GM23338 (cell line): ENCODE measurements around the gene ZBTB26. TPM values are rescaled to one million over a fixed set of nuclear protein-coding genes. Genes with fewer than 3 reads are reported as not detected.
"Not testable (repeated sequence)": the region's sequence is repeated elsewhere in the genome, so short reads cannot be mapped to it uniquely, and the experiment has no call there.

ENCODE experiments used
- ATAC-seq: fragments of 200-7000 bp; cut with Tn5 transposase; 3 replicates; pipeline ENCODE4 v1.9.1; 2020
- DNase-seq: peaks from one replicate; pipeline ENCODE4 v3.0.0-alpha.2; 2015; ENCODE audit warnings: low spot score
- H2AFZ ChIP-seq: fragments of 200-600 bp; sonication (generic); 2 replicates; pipeline ENCODE4 v1.8.0; 2016; ENCODE audit warnings: antibody characterized with exemption, mild to moderate bottlenecking, moderate library complexity
- H3F3A ChIP-seq: fragments of 200-600 bp; sonication (generic); replicated peaks from 2 replicates; pipeline ENCODE4 v1.8.0; 2017; ENCODE audit warnings: antibody characterized with exemption, mixed run types, low read depth
- H3K27ac ChIP-seq: fragments of 200-600 bp; sonication (generic); 2 replicates; pipeline ENCODE4 v1.6.1; 2016; ENCODE audit warnings: low read depth
- H3K27me3 ChIP-seq: fragments of 200-600 bp; sonication (generic); 2 replicates; pipeline ENCODE4 v1.8.0; 2016; ENCODE audit warnings: mild to moderate bottlenecking, mixed run types, moderate library complexity; ENCODE audit not compliant: insufficient read depth
- H3K36me3 ChIP-seq: fragments of 200-600 bp; sonication (generic); 2 replicates; pipeline ENCODE4 v1.8.0; 2016; ENCODE audit warnings: mild to moderate bottlenecking; ENCODE audit not compliant: insufficient read depth
- H3K4me1 ChIP-seq: fragments of 200-600 bp; sonication (generic); 2 replicates; pipeline ENCODE4 v1.8.0; 2016; ENCODE audit warnings: mild to moderate bottlenecking, moderate library complexity; ENCODE audit not compliant: insufficient read depth
- H3K4me2 ChIP-seq: fragments of 200-600 bp; sonication (generic); 2 replicates; pipeline ENCODE4 v1.7.1; 2017; ENCODE audit warnings: mixed run types
- H3K4me3 ChIP-seq: fragments of 200-600 bp; sonication (generic); 2 replicates; pipeline ENCODE4 v1.6.1; 2016; ENCODE audit warnings: mixed run types
- H3K79me2 ChIP-seq: fragments of 200-600 bp; sonication (generic); replicated peaks from 2 replicates; pipeline ENCODE4 v1.8.0; 2017; ENCODE audit warnings: mild to moderate bottlenecking; ENCODE audit not compliant: insufficient read depth
- H3K9me2 ChIP-seq: fragments of 200-600 bp; sonication (generic); 2 replicates; pipeline ENCODE4 v1.8.0; 2017; ENCODE audit not compliant: insufficient read depth
- H4K20me1 ChIP-seq: fragments of 200-600 bp; sonication (generic); replicated peaks from 2 replicates; pipeline ENCODE4 v1.8.0; 2017; ENCODE audit warnings: mild to moderate bottlenecking; ENCODE audit not compliant: insufficient read depth
- H3K27ac Mint-ChIP-seq: 2 replicates; pipeline ENCODE4 v1.8.0; 2020; ENCODE audit warnings: inconsistent platforms, mild to moderate bottlenecking, moderate library complexity, mixed read lengths
- H3K27me3 Mint-ChIP-seq: 3 replicates; pipeline ENCODE4 v1.8.0; 2022; ENCODE audit warnings: low read depth, mild to moderate bottlenecking, moderate library complexity, mixed read lengths, inconsistent platforms; ENCODE audit not compliant: insufficient read depth, poor library complexity
- H3K36me3 Mint-ChIP-seq: 3 replicates; pipeline ENCODE4 v1.8.0; 2021; ENCODE audit warnings: low read depth, mild to moderate bottlenecking, inconsistent platforms, moderate library complexity, mixed read lengths
- H3K4me1 Mint-ChIP-seq: 3 replicates; pipeline ENCODE4 v1.8.0; 2020; ENCODE audit warnings: mild to moderate bottlenecking, inconsistent platforms, mixed read lengths
- H3K4me3 Mint-ChIP-seq: 3 replicates; pipeline ENCODE4 v1.8.0; 2021; ENCODE audit warnings: moderate library complexity, mild to moderate bottlenecking, inconsistent platforms, mixed read lengths
- H3K9me3 Mint-ChIP-seq: 3 replicates; pipeline ENCODE4 v1.8.0; 2020; ENCODE audit warnings: moderate library complexity, mild to moderate bottlenecking, inconsistent platforms, mixed read lengths
- CREB1 ChIP-seq: fragments of 250-450 bp; sonication (Bioruptor Pico); IDR thresholded peaks from 2 replicates; pipeline ENCODE4 v1.5.0; 2020; ENCODE audit warnings: low read depth, mild to moderate bottlenecking, moderate library complexity
- JUNB ChIP-seq: IDR thresholded peaks from one replicate; pipeline ENCODE4 v1.6.1; 2016; ENCODE audit warnings: antibody characterized with exemption; ENCODE audit not compliant: unreplicated experiment
- NANOG ChIP-seq: IDR thresholded peaks from 2 replicates; pipeline ENCODE4 v1.6.1; 2016; ENCODE audit warnings: antibody characterized with exemption, borderline replicate concordance
- POLR2AphosphoS5 ChIP-seq: IDR thresholded peaks from 2 replicates; pipeline ENCODE4 v1.6.1; 2016; ENCODE audit warnings: antibody characterized with exemption, low read depth
- REST ChIP-seq: IDR thresholded peaks from one replicate; pipeline ENCODE4 v1.6.1; 2018; ENCODE audit warnings: antibody characterized with exemption; ENCODE audit not compliant: unreplicated experiment
- ZNF331 ChIP-seq: fragments of 250-450 bp; sonication (Bioruptor Pico); IDR thresholded peaks from 2 replicates; pipeline ENCODE4 v1.5.0; 2020; ENCODE audit warnings: low read depth, mild to moderate bottlenecking, moderate library complexity
- polyA plus RNA-seq: library from polyadenylated mRNA; unstranded; fragments of >200 nt; fragmentation: Nextera tagmentation; extraction: Ambion mirVana; gene quantifications from 2 replicates; pipeline ENCODE4 v1.2.1, GENCODE V29; 2016
- total RNA-seq: library from RNA; depleted of rRNA; stranded (reverse); fragments of >200 nt; shearing (Covaris generic); gene quantifications from 2 replicates; pipeline ENCODE4 v1.2.3, GENCODE V29; 2014
- TF ChIP-seq, protein P1 (sequence below): IDR thresholded peaks from 2 replicates; pipeline ENCODE4 v1.6.1; 2016; ENCODE audit warnings: antibody characterized with exemption
- TF ChIP-seq, protein P2 (sequence below), 2 experiments: fragments of 200-600 bp in 1 of 2; sonication (generic) in 1 of 2; conservative IDR thresholded peaks; 2 replicates each; pipeline versions ENCODE4 v1.5.1 to v1.6.1; 2016 to 2017; ENCODE audit warnings: antibody characterized with exemption in 2 of 2, low read depth in 2 of 2, mild to moderate bottlenecking in 2 of 2, moderate library complexity in 1 of 2

The ZBTB26 gene
- total and polyA plus RNA-seq, 2 experiments from 2014 or later, result 3.0 to 9.0 TPM

DNA sequence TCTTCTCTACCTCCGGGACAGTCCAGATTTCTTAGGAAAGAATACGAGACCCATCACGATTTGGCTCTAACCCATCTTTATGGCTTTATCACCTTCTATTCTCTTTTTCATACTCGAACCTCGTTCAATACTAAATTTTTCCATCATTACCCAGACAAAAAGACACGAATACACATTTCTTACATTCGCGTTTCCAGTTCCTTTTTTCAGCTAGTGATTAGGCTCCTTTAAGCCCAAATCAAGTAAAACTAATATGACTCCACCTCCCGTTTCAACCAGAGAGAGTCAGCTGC is 18.7 kb downstream of the ZBTB26 start (continued):
- TF ChIP-seq POLR2AphosphoS5, result no peak

- H3K27ac ChIP-seq, result peak overlapping the region; percentile 83; the same call in 1 of the 2 replicates
- H3K27ac Mint-ChIP-seq, H3K36me3 ChIP-seq, H3K4me3 ChIP-seq, H3K4me1 Mint-ChIP-seq, H3K4me2 ChIP-seq, H3K9me3 Mint-ChIP-seq, H3K9me2 ChIP-seq, H3F3A ChIP-seq, ATAC-seq, H3K27me3 Mint-ChIP-seq, H3K4me3 Mint-ChIP-seq, H2AFZ ChIP-seq, H3K27me3 ChIP-seq, H3K4me1 ChIP-seq: not testable (repeated sequence)
- H3K36me3 Mint-ChIP-seq, result peaks cover 12% of the 10 kb centered on the region
- H4K20me1 ChIP-seq, result peaks cover 11% of the 10 kb centered on the region; the same call in 1 of the 2 replicates
- H3K79me2 ChIP-seq, result peaks cover 60% of the 10 kb centered on the region
- DNase-seq, result peak; percentile 9
These were observed 25.2 kb downstream of the ZBTB26 start for GRCh38 chr9:122906122-122906521.

DNA sequence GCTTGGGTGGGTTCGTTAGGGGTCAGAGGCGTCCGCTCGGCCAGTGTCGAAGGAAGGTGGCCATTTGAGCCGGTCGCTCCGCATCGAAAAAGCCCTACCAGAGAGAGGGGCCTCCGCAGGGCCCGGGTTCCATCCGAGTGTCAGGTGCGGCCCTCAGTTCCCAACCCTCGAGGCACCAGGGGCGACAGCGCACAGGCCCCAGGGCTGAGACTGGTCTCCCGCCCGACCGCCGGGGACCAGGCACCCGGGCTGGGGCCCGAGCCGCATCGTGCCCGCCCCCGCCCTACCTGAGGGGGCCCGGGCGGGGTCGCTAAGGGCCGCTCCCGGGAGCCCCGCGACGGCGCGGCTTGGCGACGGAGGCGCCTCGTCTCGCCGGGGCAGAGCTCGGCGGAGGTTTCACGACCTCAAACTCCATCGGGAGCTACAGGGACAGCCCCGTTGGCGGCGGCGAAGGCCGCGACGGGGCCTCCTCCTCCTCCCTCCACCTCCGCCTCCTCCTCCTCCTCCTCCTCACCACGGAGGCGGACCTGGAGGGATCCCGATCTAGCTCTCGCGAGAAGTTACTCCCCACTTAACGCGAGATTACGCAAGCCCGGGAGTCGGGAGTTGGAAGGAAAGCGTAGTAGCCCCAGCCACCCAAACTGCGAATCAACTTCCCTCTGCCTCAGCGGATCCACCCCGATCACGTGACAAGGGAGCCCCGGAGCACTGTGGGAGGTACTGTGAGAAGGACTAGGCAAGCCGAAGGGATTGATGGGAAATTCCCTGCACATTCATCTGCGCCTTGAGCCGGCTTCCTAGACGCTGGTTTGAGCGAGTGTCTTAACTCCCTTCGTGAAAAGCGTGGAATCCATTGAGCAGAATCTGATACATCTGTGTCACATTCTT is 26.2 kb downstream of the ZBTB26 start, which contains the start of gene RC3H2:
RC3H2 (minus strand) TSS at position 537 of the 888 bp plus-strand sequence. CDS start 7,850 bp downstream, outside the sequence.
- H3K4me3 Mint-ChIP-seq, result peak within 1 kb of the TSS; percentile 93
- peak within 1 kb of the TSS; percentile 93 for H3K27ac ChIP-seq
- H3K4me1 ChIP-seq, result peaks cover 10% of the 10 kb centered on the region
- H3K27me3 ChIP-seq, result no peaks in the 10 kb centered on the region
- 0 out of 2 replicates have a peak within 1 kb of the TSS, but pooled peaks have one; percentile 49 for H2AFZ ChIP-seq
- H3K27ac Mint-ChIP-seq, result peak within 1 kb of the TSS; percentile 96
- peak; percentile 100 for DNase-seq
- H3K36me3 ChIP-seq, result no peaks in the 10 kb centered on the region; the same call in 1 of the 2 replicates
- H3K9me3 Mint-ChIP-seq, result no peaks in the 10 kb centered on the region
- H3K9me2 ChIP-seq, result no peaks in the 10 kb centered on the region
- peaks cover 2% of the 10 kb centered on the region for H3K27me3 Mint-ChIP-seq
- peaks cover 4% of the 10 kb centered on the region; the same call in 2 of the 3 replicates for H3K36me3 Mint-ChIP-seq
- ATAC-seq, result peak; percentile 91
- TF ChIP-seq, protein P1, sequence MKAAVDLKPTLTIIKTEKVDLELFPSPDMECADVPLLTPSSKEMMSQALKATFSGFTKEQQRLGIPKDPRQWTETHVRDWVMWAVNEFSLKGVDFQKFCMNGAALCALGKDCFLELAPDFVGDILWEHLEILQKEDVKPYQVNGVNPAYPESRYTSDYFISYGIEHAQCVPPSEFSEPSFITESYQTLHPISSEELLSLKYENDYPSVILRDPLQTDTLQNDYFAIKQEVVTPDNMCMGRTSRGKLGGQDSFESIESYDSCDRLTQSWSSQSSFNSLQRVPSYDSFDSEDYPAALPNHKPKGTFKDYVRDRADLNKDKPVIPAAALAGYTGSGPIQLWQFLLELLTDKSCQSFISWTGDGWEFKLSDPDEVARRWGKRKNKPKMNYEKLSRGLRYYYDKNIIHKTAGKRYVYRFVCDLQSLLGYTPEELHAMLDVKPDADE, result peak; percentile 65
- TF ChIP-seq POLR2AphosphoS5 (peak; percentile 91), CREB1 (peak; percentile 65), NANOG (no peak)
- peaks cover 60% of the 10 kb centered on the region for H3K79me2 ChIP-seq
- H3K4me1 Mint-ChIP-seq, result peaks cover 8% of the 10 kb centered on the region; the same call in 2 of the 3 replicates
- H3K4me2 ChIP-seq, result peak within 1 kb of the TSS; percentile 88
- peak within 1 kb of the TSS; percentile 90 for H3K4me3 ChIP-seq
- no peaks in the 10 kb centered on the region for H3F3A ChIP-seq
- peaks cover 16% of the 10 kb centered on the region; the same call in 1 of the 2 replicates for H4K20me1 ChIP-seq

DNA sequence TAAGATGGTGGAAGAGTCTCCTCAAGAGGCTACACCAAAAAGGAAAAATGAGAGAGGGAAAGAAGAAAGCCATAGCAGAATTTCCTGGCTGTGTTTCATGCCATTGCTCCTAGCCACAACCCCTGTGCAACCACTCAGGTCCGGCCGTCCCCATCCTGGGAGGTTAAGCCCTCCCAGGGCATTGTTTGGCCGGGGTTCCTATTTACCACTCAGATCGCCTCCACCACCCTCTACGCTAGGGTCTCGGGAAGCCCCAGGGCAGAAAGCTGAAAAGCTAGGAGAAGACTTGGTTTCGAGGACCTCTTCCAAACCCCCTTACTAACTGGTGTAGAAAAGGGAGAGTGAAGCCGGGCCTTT is 26.9 kb downstream of the ZBTB26 start:
- Mint-ChIP-seq H3K9me3 (no peaks in the 10 kb centered on the region), H3K27ac (peak overlapping the region; percentile 94), H3K36me3 (no peaks in the 10 kb centered on the region; the same call in 2 of the 3 replicates), H3K4me3 (peak overlapping the region; percentile 93), H3K27me3 (peaks cover 2% of the 10 kb centered on the region), H3K4me1 (peaks cover 8% of the 10 kb centered on the region; the same call in 2 of the 3 replicates)
- Histone ChIP-seq H3K4me2 (peak overlapping the region; percentile 88), H4K20me1 (peaks cover 16% of the 10 kb centered on the region; the same call in 1 of the 2 replicates), H2AFZ (0 out of 2 replicates have a peak overlapping the region, but pooled peaks have one; percentile 49), H3K9me2 (no peaks in the 10 kb centered on the region), H3K79me2 (peaks cover 60% of the 10 kb centered on the region), H3K27me3 (no peaks in the 10 kb centered on the region), H3F3A (no peaks in the 10 kb centered on the region), H3K36me3 (no peaks in the 10 kb centered on the region), H3K27ac (peak overlapping the region; percentile 93), H3K4me3 (peak overlapping the region; percentile 90), H3K4me1 (peaks cover 10% of the 10 kb centered on the region)
- ATAC-seq (peak; percentile 78), DNase-seq (peak; percentile 75)
- no peak for TF ChIP-seq REST
- TF ChIP-seq, protein P2, sequence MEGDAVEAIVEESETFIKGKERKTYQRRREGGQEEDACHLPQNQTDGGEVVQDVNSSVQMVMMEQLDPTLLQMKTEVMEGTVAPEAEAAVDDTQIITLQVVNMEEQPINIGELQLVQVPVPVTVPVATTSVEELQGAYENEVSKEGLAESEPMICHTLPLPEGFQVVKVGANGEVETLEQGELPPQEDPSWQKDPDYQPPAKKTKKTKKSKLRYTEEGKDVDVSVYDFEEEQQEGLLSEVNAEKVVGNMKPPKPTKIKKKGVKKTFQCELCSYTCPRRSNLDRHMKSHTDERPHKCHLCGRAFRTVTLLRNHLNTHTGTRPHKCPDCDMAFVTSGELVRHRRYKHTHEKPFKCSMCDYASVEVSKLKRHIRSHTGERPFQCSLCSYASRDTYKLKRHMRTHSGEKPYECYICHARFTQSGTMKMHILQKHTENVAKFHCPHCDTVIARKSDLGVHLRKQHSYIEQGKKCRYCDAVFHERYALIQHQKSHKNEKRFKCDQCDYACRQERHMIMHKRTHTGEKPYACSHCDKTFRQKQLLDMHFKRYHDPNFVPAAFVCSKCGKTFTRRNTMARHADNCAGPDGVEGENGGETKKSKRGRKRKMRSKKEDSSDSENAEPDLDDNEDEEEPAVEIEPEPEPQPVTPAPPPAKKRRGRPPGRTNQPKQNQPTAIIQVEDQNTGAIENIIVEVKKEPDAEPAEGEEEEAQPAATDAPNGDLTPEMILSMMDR (conservative IDR thresholded peaks at IDR 0.05; ENCODE audit: low read depth in 2 of 2), result no peak
- TF ChIP-seq ZNF331 (CRISPR knock-in tag), result no peak
- TF ChIP-seq POLR2AphosphoS5, result no peak
- no peak for TF ChIP-seq NANOG
- no peak for TF ChIP-seq JUNB
- no peak for TF ChIP-seq CREB1
